Measurements from ENCODE around the gene MAN2B1. TPM values are rescaled to one million over a fixed set of nuclear protein-coding genes. Genes with fewer than 3 reads are reported as not detected.

Gene MAN2B1
- total and polyA plus RNA-seq, 2 of the 13 experiments (the other 11 are each of a cell fraction or from before 2014, with no cell fraction given): 23.6 to 23.8 TPM

DNA sequence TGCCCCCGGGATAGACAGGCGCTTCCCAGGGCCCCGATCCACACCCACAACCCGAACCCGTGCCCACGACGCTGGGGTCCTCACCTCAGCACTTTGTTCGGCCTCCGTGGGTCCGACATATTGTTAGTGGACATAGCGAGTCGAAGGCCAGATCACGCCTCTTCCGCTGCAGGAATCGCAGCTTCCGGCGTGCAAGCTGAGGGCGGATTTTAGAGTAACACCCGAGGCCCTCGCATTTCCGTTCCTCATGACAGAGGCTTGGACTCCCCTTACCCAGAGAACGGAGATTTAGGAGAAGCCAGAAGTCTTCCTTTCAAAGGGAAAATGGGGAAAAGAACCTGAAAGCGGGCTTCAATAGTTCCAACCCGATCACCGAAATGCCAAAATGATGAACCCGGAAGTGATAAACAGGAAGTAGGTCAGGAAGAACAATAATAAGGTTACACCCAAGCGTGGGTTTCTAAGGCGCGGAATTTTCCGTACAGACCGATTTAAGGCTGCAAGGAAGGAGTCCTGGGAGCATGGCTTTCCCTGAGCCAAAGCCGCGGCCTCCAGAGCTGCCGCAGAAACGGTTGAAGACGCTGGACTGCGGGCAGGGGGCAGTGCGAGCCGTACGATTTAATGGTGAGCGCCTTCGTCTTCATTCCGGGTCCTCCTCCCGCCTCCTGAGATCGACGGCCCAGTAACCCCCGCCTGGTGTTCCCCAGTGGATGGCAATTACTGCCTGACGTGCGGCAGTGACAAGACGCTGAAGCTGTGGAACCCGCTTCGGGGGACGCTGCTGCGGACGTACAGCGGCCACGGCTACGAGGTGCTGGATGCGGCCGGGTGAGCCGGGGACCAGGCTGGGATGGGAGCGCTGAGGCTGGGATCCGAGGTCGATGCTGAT lies 3.0 kb upstream of the MAN2B1 start (continued):
- no peak for TF ChIP-seq ARID5B (CRISPR knock-in tag; IDR thresholded peaks at IDR 0.05)
- TF ChIP-seq ARID4A (CRISPR knock-in tag; IDR thresholded peaks at IDR 0.05; ENCODE audit: borderline replicate concordance): peak; percentile 93
- no peak for TF ChIP-seq PREB (CRISPR knock-in tag; IDR thresholded peaks at IDR 0.05)
- TF ChIP-seq DPF2 (CRISPR knock-in tag; IDR thresholded peaks at IDR 0.05; ENCODE audit: borderline replicate concordance, low read depth): no peak
- no peak for TF ChIP-seq ZNF572 (CRISPR knock-in tag; IDR thresholded peaks at IDR 0.05)
- TF ChIP-seq ZNF605 (CRISPR knock-in tag; IDR thresholded peaks at IDR 0.05): 0 out of 2 replicates have a peak, but pooled peaks have one; percentile 2
- TF ChIP-seq NFKBIZ (CRISPR knock-in tag; IDR thresholded peaks at IDR 0.05): no peak
- TF ChIP-seq ZNF512B (CRISPR knock-in tag; IDR thresholded peaks at IDR 0.05; ENCODE audit: borderline replicate concordance): no peak
- 0 out of 2 replicates have a peak, but pooled peaks have one; percentile 30 for TF ChIP-seq ZBTB39 (CRISPR knock-in tag; IDR thresholded peaks at IDR 0.05)
- no peak; the same call in 1 of the 2 replicates for TF ChIP-seq MYNN (CRISPR knock-in tag; IDR thresholded peaks at IDR 0.05; ENCODE audit: low read depth)
- TF ChIP-seq ZC3H13 (CRISPR knock-in tag; IDR thresholded peaks at IDR 0.05): no peak; the same call in 1 of the 2 replicates

Measured in HepG2 (cell line).